ENCODE results near the gene LRRC41. TPM values are rescaled to one million over a fixed set of nuclear protein-coding genes. Genes with fewer than 3 reads are reported as not detected.
"Not testable (repeated sequence)": the region's sequence is repeated elsewhere in the genome, so short reads cannot be mapped to it uniquely, and the experiment has no call there.

The LRRC41 gene
- total RNA-seq, 1 donor from 2014 or later = 100 TPM

DNA sequence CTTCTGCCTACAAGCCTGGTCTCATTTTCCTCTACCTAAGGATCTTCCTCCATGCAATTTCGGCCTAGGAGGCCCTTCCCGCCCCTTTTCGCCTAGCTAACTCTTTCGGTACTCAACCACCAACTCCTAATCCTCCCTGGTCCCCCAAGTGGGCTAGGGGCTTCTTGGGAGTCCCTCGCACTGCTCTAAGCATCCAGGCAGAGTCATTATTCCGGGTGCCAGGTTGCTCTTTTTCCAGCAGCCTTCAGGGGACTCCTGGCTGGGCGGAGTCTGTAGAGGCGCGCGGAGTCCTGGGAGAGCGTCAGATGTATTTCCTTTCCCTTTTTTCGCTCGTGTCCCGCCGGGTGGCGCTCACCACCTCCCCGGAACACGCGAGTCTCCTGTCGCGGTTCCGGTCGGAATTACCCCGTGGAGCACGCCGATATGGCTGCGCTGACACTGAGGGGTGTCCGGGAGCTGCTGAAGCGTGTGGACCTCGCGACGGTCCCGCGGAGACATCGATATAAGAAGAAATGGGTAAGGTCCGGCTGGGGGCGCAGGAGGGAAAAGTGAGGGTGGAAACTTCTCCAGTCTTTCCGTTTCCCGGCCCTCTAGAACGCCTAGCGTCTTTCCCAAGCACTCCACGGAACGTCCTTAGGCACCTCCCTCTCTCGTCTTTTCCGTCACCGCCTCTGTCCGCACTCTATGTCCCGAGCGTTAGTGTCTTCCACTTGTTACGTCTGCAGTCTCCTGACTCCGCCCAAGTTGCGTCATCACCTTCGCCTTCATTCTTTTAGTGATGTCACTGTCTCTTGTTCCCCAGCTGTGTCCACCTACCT is 37.2 kb upstream of the LRRC41 start, which contains the start of gene NSUN4:
TSS of gene NSUN4 (plus strand) at position 404 of the 818 bp plus-strand sequence. CDS start at position 424, 20 bp downstream.
- Mint-ChIP-seq H3K27ac (peak within 1 kb of the TSS; percentile 99), H3K4me3 (ENCODE audit: low read depth) (peak within 1 kb of the TSS; percentile 100), H3K27me3 (no peaks in the 10 kb centered on the region), H3K36me3 (ENCODE audit: insufficient read depth) (peaks cover 13% of the 10 kb centered on the region), H3K4me1 (ENCODE audit: low read depth) (peaks cover 26% of the 10 kb centered on the region), H3K9me3 (ENCODE audit: low read depth) (no peaks in the 10 kb centered on the region)
- peak; percentile 75 for DNase-seq (ENCODE audit: low spot score, unreplicated experiment)
- TF ChIP-seq, protein P1, sequence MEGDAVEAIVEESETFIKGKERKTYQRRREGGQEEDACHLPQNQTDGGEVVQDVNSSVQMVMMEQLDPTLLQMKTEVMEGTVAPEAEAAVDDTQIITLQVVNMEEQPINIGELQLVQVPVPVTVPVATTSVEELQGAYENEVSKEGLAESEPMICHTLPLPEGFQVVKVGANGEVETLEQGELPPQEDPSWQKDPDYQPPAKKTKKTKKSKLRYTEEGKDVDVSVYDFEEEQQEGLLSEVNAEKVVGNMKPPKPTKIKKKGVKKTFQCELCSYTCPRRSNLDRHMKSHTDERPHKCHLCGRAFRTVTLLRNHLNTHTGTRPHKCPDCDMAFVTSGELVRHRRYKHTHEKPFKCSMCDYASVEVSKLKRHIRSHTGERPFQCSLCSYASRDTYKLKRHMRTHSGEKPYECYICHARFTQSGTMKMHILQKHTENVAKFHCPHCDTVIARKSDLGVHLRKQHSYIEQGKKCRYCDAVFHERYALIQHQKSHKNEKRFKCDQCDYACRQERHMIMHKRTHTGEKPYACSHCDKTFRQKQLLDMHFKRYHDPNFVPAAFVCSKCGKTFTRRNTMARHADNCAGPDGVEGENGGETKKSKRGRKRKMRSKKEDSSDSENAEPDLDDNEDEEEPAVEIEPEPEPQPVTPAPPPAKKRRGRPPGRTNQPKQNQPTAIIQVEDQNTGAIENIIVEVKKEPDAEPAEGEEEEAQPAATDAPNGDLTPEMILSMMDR (IDR thresholded peaks at IDR 0.05; ENCODE audit: unreplicated experiment) = peak; percentile 63

DNA sequence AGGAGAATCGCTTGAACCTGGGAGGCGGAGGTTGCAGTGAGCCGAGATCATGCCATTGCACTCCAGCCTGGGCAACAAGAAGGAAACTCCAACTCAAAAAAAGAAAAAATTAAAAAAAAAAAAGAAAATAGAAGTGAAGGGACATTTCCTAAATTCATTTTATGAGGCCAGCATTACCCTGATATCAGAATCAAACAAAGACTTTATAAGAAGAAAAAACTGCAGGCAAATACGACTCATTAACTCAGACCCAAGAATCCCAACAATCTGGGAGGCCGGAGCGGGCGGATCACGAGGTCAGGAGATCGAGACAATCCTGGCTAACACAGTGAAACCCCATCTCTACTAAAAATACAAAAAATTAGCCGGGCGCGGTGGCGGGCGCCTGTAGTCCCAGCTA is 34.0 kb upstream of the LRRC41 start:
- not testable (repeated sequence) for H3K9me3 Mint-ChIP-seq (ENCODE audit: low read depth); H3K4me3 Mint-ChIP-seq (ENCODE audit: low read depth); DNase-seq (ENCODE audit: low spot score, unreplicated experiment); H3K27ac Mint-ChIP-seq; H3K36me3 Mint-ChIP-seq (ENCODE audit: insufficient read depth); H3K27me3 Mint-ChIP-seq
- H3K4me1 Mint-ChIP-seq (ENCODE audit: low read depth) = peaks cover 23% of the 10 kb centered on the region

DNA sequence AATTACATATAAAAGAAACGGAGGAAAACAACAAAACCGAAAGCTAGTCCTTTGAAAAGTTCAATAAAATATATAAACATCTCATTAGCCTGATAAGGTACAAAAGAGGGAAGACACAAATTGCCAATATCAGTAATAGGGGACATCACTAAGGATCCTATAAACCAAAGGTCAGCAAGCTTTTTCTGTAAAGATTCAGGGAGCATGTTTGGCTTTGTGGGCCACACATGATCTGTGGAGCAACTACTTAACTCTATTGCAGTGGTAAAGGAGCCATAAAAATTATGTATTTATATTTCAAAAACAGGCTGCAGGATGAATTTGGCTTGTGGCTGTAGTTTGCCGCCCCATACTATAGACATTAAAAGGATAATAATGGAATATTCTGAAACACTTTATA is 31.7 kb upstream of the LRRC41 start:
- DNase-seq (ENCODE audit: low spot score, unreplicated experiment) = no peak
- Mint-ChIP-seq H3K36me3 (ENCODE audit: insufficient read depth) (no peaks in the 10 kb centered on the region), H3K4me1 (ENCODE audit: low read depth) (peaks cover 6% of the 10 kb centered on the region), H3K27ac (no peak overlapping the region), H3K9me3 (ENCODE audit: low read depth) (no peaks in the 10 kb centered on the region), H3K4me3 (ENCODE audit: low read depth) (no peak overlapping the region), H3K27me3 (no peaks in the 10 kb centered on the region)
- TF ChIP-seq, protein P1 (IDR thresholded peaks at IDR 0.05; ENCODE audit: unreplicated experiment) = no peak

DNA sequence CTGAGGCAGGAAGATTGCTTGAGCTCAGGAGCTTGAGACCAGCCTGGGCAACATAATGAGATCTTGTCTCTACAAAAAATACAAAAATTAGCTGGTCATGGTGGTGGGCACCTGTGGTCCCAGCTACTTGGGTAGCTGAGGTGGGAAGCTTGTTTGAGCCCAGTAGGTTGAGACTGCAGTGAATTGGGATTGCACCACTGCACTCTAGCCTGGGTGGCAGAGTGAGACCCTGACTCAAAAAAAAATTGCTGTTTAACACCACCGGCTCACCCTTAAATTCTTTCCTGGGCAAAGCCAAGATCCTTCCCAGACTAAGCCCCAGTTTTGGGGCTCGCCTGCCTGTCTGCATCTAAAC is 30.6 kb upstream of the LRRC41 start:
- Mint-ChIP-seq H3K9me3 (ENCODE audit: low read depth) (no peaks in the 10 kb centered on the region), H3K4me1 (ENCODE audit: low read depth) (peaks cover 3% of the 10 kb centered on the region), H3K36me3 (ENCODE audit: insufficient read depth) (no peaks in the 10 kb centered on the region), H3K4me3 (ENCODE audit: low read depth) (no peak overlapping the region), H3K27ac (no peak overlapping the region), H3K27me3 (no peaks in the 10 kb centered on the region)
- no peak for DNase-seq (ENCODE audit: low spot score, unreplicated experiment)
- TF ChIP-seq, protein P1 (IDR thresholded peaks at IDR 0.05; ENCODE audit: unreplicated experiment) = no peak

DNA sequence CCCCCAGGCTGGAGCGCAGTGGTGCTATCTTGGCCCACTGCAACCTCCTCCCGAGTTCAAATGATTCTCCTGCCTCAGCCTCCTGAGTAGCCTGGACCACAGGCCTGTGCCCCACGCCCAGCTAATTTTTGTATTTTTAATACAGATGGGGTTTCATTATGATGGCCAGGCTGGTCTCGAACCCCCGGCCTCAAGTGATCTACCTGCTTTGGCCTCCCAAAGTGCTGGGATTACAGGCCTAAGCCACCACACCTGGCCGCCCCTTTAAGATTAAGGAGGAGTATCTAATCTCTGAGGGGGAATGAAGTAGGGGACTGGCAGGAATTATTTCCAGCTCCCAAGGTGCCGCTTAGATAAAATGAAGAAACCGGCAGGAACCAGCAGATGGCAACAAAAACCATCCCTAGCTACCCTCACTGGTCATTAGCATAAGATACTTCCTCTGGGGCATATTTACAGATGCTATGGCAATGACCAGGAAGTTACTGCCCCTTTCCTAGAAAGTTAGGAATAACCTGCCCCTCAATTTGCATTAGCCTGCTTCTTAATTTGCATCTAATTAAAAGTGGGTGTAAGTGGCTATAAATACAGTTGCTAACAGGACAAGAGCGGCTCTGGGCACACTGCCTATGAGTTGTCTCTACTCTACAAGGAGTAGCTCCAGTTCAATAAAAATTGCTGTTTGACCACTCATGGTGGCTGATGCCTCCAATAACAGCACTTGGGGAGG is 30.0 kb upstream of the LRRC41 start:
- Mint-ChIP-seq H3K36me3 (ENCODE audit: insufficient read depth) (no peaks in the 10 kb centered on the region), H3K27ac (no peak overlapping the region), H3K9me3 (ENCODE audit: low read depth) (no peaks in the 10 kb centered on the region), H3K27me3 (no peaks in the 10 kb centered on the region), H3K4me1 (ENCODE audit: low read depth) (peaks cover 3% of the 10 kb centered on the region), H3K4me3 (ENCODE audit: low read depth) (no peak overlapping the region)
- DNase-seq (ENCODE audit: low spot score, unreplicated experiment) = no peak
- TF ChIP-seq, protein P1 (IDR thresholded peaks at IDR 0.05; ENCODE audit: unreplicated experiment) = peak; percentile 19

DNA sequence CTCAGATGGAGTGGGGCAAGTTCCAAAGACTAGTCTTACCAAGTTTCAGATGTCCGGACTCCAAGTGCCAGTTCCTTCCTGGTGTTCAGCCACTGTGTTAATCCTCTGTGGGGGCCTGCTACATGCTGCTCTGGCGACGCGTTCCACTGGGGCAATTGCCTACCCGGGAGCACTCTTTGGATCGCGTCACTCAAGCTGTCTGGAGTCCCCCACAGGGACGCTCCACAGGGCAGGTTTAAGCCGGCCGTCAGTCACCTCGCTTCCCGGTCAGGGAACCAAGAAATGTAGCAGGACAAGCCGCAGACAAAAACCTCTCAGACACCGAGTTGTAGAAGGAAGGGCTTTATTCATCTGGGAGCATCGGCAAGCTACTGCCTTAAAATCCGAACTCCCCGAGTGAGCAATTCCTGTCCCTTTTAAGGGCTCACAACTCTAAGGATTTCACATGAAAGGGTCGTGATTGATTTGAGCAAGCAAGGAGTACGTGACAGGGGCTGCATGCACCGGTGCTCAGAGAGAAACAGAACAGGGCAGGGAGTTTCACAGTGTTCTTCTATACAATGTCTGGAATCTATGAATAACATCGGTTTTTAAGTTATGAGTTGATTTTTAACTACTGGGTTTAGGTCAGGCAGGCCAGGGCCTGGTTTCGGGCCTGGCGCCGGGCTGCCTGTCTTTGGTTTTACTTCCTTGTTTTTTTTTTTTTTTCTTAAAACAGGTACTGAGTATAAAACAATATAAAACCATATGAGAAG is 28.5 kb upstream of the LRRC41 start:
- H3K27me3 Mint-ChIP-seq; H3K9me3 Mint-ChIP-seq (ENCODE audit: low read depth); H3K4me3 Mint-ChIP-seq (ENCODE audit: low read depth); DNase-seq (ENCODE audit: low spot score, unreplicated experiment); H3K4me1 Mint-ChIP-seq (ENCODE audit: low read depth); H3K36me3 Mint-ChIP-seq (ENCODE audit: insufficient read depth): not testable (repeated sequence)
- H3K27ac Mint-ChIP-seq = peak overlapping the region; percentile 59

DNA sequence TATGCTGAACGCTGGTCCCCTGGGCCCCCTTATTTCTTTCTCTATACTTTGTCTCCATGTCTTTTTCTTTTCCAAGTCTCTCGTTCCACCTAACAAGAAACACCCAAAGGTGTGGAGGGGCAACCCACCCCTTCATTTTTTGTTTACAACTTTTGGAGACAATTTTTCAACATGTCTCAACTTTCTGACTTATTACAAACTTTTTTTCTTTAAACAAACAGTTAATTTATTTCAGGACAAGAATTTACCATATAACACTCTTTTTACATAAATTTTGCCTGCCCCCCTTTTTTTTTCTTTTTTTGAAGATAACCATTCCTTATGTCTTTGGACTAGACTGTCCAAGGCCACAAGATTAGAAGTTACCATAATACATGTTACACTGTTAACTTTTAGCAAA is 27.0 kb upstream of the LRRC41 start:
- H3K9me3 Mint-ChIP-seq (ENCODE audit: low read depth); H3K4me1 Mint-ChIP-seq (ENCODE audit: low read depth); H3K4me3 Mint-ChIP-seq (ENCODE audit: low read depth); H3K27me3 Mint-ChIP-seq; DNase-seq (ENCODE audit: low spot score, unreplicated experiment); H3K36me3 Mint-ChIP-seq (ENCODE audit: insufficient read depth); H3K27ac Mint-ChIP-seq: not testable (repeated sequence)

DNA sequence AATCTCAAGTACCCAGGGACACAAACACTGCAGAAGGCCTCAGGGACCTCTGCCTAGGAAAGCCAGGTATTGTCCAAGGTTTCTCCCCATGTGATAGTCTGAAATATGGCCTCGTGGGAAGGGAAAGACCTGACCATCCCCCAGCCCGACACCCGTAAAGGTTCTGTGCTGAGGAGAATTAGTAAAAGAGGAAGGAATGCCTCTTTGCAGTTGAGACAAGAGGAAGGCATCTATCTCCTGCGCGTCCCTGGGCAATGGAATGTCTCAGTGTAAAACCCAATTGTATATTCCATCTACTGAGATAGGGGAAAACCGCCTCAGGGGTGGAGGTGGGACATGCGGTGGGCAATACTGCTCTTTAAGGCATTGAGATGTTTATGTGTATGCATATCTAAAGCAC is 26.4 kb upstream of the LRRC41 start:
- H3K4me3 Mint-ChIP-seq (ENCODE audit: low read depth); H3K9me3 Mint-ChIP-seq (ENCODE audit: low read depth); H3K27ac Mint-ChIP-seq; DNase-seq (ENCODE audit: low spot score, unreplicated experiment); H3K36me3 Mint-ChIP-seq (ENCODE audit: insufficient read depth); H3K27me3 Mint-ChIP-seq; H3K4me1 Mint-ChIP-seq (ENCODE audit: low read depth): not testable (repeated sequence)
